Uterus (tissue), 2 donors: ENCODE results near the gene ATG13.

Experiments
- CTCF ChIP-seq, 4 experiments: fragments of 200-600 bp in 2 of 4; fragments of 450-650 bp in 2 of 4; sonication (generic) in 2 of 4; IDR thresholded peaks; one replicate each; pipeline ENCODE4 v1.5.1; 2016 to 2019; ENCODE audit warnings: antibody characterized with exemption in 4 of 4, mild to moderate bottlenecking in 2 of 4, moderate library complexity in 1 of 4
- POLR2A ChIP-seq, 2 donors: fragments of 450-650 bp; IDR thresholded peaks; one replicate each; pipeline ENCODE4 v1.6.1; 2016; ENCODE audit warnings: antibody characterized with exemption in 2 of 2, mild to moderate bottlenecking in 1 of 2, moderate library complexity in 1 of 2

DNA sequence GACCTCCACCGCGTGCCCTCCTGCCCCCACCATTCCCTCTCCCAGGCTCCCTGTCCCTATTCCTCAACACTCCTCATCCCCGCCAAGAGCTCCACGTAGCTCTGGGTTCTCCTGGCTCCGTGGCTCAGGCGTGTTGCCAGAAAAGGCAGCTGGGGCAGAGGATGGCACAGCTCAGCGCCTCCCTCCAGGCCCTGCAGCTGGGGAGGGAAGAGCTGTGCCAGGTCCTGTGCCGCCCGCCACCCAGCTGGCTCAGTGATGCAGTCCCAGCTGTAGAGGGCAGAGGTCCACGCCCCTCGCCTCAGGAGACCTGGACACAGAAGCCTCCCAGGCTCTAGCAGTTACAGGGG lies 78.8 kb downstream of the ATG13 start:
- TF ChIP-seq POLR2A (IDR thresholded peaks at IDR 0.05) (no peak), CTCF (IDR thresholded peaks at IDR 0.05) (no peak)
